HG03378 (cell line): Measurements from ENCODE around the gene CCDC197.

Experiments used
- ATAC-seq: cut with Tn5 transposase; IDR thresholded peaks from one replicate; pipeline ENCODE4 v1.9.1; 2021; ENCODE audit warnings: mild to moderate bottlenecking, moderate library complexity; ENCODE audit not compliant: unreplicated experiment

Gene CCDC197

DNA sequence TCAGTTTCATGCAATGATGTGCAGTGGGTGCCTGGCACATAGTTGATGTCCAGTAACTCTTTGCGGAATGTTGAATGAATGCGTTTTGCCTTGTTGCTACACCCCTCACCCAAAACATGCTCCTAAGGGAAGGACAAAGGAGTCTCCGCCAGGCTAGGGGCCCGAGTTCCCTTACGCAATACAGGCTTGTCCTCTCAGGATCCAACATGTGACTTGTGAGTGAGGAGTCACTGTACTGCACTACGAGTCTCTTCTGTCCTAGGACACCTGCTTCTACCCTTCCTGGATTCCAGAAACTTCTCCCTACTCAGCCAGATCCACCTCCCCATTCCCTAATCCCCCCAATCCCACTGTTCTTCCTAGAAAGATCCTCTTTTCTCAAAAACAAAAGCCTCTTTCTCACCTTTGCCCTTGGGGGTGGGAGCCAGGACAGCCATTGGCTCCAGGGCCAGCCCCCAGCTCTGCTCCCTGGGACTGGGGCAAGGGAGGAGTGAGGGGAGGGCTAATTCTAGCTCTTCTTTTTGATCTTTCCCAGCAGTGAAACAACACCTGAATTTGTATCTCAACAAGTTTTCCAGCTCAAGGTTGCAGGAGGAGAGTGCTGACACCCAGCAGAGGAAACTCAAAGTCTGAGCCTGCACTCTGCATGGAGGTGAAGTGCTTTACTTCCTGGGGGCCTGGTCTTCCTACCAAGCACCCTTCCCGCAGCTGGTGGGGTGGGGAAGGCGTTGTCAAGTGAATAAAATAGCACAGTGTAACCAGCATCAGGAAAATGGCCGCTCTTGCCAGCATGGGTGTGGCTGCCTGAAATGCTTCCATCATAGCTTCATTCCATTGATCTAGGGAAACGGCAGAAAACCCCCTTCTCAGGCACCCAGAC lies 25.7 kb downstream of the CCDC197 start:
- ATAC-seq: no peak

DNA sequence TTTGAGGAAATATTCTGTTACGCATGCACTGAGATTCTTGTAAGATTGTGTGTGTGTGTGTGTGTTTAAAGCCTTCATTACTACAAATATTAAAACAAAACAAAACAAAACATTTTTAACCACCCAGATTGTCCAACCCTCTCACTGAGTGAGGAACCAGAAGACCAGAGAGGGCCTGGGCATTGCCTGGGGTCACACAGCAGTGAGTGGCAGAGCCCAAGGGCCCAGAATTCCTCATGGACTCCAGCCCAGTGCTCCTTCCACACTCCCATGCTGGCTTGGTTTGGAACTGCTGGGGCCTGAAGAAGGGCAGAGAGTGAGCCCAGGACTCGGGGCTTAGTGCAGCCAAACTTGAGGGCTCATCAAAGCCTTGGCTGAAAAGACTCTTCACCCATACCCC lies 27.4 kb downstream of the CCDC197 start:
- ATAC-seq: no peak

- ATAC-seq: no peak
Observed at GRCh38 chr14:94025720-94026119, 28.6 kb downstream of the CCDC197 start.

- ATAC-seq: peak; percentile 97
Observed at GRCh38 chr14:94026173-94026888, 29.2 kb downstream of the CCDC197 start, which contains the start of gene OTUB2. TSS of gene OTUB2 (plus strand) at chr14:94026340. CDS start at chr14:94026538, 198 bp downstream.

- ATAC-seq: no peak
Observed at GRCh38 chr14:94026889-94027469, 29.9 kb downstream of the CCDC197 start.

DNA sequence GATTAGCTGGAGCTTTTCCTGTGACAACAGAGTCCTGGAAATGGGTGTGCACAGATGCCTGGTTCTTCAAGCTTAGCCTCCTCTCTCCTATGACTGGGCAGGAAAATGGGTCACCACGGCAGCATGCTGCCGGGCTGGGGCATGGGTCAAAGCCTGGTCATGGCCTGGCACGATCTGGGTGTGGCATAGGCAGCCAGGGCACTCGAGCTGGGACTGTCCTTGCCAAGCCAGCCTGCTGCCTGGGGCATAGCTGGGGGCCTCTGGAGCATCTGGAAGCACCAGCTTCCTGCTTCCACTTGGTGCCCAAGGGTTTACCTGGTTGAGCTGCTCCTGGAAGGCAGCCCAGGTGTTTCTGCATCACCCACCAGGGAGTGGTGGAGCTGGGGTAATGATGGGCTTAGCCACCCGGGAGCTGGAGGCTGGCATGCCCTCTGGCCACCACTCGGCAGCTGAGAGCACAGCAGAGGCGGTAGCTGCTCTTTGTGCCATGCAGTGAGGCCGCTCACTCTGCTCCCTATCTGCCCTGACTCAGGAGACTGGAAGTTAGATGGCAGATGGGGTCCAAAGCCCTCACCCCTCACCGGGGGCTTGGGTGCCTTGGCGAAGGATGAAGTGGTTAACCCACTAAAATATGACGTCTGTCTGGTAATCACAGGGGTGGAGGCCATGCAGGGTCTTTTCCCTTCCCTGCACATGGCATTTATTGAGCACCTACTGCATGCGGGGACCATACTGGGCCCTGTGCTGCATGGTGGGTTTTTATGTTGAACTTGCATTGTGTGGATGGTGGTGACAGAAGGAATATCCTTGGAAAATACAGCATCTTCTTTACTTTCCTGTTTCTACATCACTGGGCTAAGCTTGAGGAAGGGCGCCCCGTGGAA lies 30.7 kb downstream of the CCDC197 start:
- ATAC-seq: no peak

- no peak for ATAC-seq
Observed at GRCh38 chr14:94028450-94028826, 31.3 kb downstream of the CCDC197 start.

DNA sequence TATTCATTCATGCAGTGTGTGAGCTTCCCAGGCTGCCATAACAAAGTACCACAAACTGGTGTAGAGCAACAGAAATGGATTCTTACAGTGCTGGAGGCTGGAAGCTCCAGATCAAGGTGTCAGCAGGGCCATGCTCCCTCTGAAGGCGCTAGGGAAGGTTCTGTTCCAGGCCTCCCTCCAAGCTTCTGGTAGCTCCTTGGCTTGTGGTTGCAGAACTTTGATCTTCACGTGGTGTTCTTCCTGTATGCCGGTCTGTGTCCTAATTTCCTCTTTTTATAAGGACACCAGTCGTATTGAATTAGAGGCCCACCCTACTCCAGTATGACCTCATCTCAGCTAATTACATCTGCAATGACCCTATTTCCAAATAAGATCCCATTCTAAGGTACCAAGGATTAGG lies 32.2 kb downstream of the CCDC197 start:
- no peak for ATAC-seq

DNA sequence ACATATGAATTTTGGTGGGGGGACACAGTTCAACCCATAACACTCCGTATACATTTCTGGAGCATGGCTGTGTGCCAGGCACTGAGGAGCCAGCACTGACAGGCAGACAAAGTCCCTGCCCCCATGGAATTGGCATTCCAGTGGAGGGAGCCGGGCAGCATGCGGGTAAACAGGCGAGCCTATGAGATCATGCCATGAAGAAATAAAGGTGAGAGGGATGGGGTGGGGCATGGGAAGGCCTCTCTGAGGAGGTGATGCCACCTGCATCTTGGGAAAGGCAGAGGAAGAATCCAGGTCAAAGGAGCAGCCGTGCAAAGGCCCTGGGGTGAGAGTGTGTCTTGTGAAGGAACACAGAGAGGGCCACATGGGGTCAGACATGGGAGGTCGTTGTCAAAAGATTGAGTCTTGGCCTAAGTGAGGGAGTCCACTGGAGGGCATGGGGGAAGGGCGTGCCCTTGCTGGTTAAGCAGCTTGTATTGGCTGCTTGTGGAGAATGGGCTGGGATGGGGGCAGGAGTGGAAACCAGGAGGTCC lies 32.6 kb downstream of the CCDC197 start:
- no peak for ATAC-seq

DNA sequence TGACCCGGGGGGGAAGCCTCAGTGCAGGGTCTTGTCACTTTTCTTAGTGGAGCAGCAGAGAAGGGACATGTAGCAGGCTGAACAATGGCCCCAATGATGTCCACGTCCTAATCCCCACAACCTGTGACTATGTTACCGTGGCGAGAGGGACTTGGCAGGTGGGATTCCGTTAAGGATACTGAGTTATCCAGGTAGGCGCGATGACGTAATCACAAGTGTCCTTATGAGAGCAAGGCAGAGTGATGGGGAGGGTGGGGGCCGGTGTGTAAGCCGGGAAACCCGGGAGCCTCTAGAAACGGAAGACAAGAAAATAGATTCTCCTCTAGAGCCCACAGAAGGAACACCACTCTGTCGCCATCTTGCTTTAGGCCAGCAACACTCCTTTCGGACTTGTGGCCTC lies 33.5 kb downstream of the CCDC197 start:
- no peak for ATAC-seq

DNA sequence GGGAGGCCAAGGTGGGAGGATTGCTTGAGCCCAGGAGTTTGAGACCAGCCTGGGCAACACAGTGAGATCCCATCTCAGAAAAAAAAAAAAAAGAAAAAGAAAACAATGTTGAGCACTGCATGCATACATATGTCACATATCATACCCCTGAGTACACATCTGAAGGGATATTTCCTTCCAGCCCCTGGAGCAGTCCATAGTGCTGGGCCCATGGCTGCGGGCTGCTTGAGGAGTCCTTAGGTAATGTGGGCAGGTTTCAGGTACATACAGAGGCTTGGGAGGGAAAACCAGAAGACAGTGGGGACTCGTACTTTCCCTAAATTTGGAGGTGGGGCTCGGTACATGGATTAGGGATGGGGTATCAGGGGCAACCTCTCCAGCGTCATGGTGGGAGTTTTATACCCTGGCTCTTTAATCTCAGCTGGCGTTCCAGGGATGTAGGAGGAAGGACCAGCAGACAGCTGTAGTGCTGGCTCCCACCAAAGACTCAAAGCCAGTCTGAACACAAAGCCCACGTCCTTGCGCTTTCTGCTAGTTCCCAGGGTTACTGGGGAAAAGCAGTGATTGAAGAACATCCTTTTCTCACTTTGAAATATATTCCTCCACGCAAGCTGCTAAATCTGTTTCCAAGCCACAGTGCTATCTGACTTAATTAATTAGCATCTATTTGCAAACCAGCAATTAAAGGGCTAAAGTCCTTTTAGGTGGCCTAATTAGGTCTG lies 34.2 kb downstream of the CCDC197 start:
- ATAC-seq: no peak

DNA sequence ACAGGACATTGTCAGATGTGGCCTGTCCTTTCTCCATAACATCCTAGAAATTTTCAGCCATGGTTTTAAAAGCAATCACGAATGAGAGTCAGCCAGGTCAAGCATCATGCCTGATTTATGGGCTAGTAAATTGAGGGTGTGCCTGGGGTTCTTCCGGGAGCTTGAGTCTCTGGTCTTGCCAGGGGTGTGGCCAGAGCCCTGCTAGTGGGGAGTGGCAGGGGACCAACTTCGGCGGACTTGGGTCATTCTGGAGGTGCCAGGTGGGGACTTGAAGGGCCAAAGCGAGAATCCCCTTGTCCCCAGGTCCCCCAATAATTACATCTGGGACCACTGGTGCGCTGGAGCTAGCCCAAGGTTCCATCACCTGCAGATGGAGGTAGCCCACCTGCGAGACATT lies 34.8 kb downstream of the CCDC197 start:
- ATAC-seq: no peak

GRCh38 chr14:94034886-94035285 lies 37.8 kb downstream of the CCDC197 start:
- no peak for ATAC-seq

- ATAC-seq: peak; percentile 74
Observed at GRCh38 chr14:94036313-94037167, 39.4 kb downstream of the CCDC197 start.

GRCh38 chr14:94037954-94038353 lies 40.9 kb downstream of the CCDC197 start:
- ATAC-seq: no peak

DNA sequence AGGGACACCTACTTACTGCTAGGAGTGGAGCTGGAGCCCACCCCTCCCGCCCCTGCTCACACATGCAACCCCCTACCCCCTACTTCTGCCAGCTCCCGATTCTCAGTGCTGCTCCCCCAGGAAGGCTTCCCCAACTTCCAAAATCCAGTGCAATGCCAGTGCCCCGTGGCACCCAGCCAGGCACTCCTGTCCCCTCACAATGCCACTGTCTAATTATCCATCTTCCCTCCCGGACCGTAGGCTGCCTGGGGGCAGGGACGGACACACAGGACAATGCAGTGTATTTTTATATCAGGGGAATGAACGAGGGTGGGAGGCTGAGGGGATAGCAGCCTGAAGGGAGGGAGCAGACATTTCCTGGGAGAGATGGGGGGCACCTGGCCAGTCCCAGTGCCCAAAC lies 41.4 kb downstream of the CCDC197 start:
- ATAC-seq: no peak

DNA sequence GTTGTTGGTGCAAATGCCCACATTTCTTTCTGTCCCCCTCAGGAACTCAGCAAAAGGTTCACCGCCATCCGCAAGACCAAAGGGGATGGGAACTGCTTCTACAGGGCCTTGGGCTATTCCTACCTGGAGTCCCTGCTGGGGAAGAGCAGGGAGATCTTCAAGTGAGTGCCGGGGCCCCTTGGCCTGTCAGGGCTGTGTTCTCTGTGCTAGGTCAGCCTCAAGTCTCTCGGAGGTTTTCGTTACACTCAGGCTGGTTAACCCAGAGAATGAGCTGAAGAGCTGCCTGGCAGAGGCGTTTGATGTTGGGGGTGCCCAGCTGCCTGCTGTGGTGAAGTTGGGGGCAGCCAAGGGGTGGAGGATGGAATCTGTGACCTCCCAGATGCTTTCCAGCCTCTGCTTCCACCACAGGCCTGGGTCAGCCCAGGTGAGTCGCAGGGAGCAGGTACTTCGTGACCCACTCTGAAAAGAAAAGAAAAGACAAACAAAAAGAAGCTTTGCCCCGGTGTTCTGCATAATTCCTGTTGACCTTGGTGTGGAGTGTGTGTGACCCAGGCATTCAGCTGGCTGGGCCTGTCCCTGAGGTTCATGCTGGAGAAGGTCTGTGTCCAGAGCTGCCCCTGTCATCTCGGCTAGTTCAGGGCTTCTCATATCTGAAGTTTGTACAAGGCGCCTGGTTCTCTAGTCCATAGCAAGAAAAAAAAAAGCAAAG lies 42.0 kb downstream of the CCDC197 start:
- ATAC-seq: no peak

- no peak for ATAC-seq
Observed at GRCh38 chr14:94040247-94040646, 43.1 kb downstream of the CCDC197 start.
